B cell (primary cell): ENCODE data around the gene APBB3.

ENCODE experiments used
- CTCF ChIP-seq: fragments of 200-600 bp; IDR thresholded peaks from one replicate; pipeline ENCODE4 v1.8.0; 2022; ENCODE audit warnings: antibody characterized with exemption, mild to moderate bottlenecking
- EZH2 ChIP-seq: IDR thresholded peaks from 2 replicates; pipeline ENCODE4 v1.6.1; 2012; ENCODE audit warnings: borderline replicate concordance, low read depth, mild to moderate bottlenecking, moderate library complexity, low read length; ENCODE audit not compliant: insufficient read depth, poor library complexity, severe bottlenecking

GRCh38 chr5:140611020-140611521 is 46.7 kb upstream of the APBB3 start:
- TF ChIP-seq CTCF (no peak), EZH2 (no peak)
